WTC11 (cell line): ENCODE measurements around the gene GPR17. TPM values are rescaled to one million over a fixed set of nuclear protein-coding genes. Genes with fewer than 3 reads are reported as not detected.

Experiments used
- ATAC-seq: fragments of 200-7000 bp; cut with Tn5 transposase; 2 replicates; pipeline ENCODE4 v1.10.0; 2021; ENCODE audit warnings: mild to moderate bottlenecking, moderate library complexity
- CTCF ChIA-PET: fragments of 300-600 bp; sonication (Branson Sonifier 250); formaldehyde crosslinking; loops from one replicate; lab custom pipeline; 2021; ENCODE audit warnings: antibody characterized with exemption; lab: Charles Lee
- POLR2A ChIA-PET: fragments of 350-600 bp; sonication (Branson Sonifier 250); formaldehyde crosslinking; loops from one replicate; lab custom pipeline; 2021; ENCODE audit warnings: antibody characterized with exemption; lab: Charles Lee
- DNase-seq: peaks from one replicate; pipeline ENCODE4 v3.0.0; 2021; ENCODE audit warnings: low spot score
- H3K27ac Mint-ChIP-seq: 2 replicates; pipeline ENCODE4 v1.8.0; 2021; ENCODE audit warnings: mixed read lengths
- H3K27me3 Mint-ChIP-seq: 2 replicates; pipeline ENCODE4 v1.8.0; 2021; ENCODE audit warnings: low read depth, mild to moderate bottlenecking, moderate library complexity, mixed read lengths
- H3K36me3 Mint-ChIP-seq: 2 replicates; pipeline ENCODE4 v1.8.0; 2021; ENCODE audit warnings: mixed read lengths
- H3K4me1 Mint-ChIP-seq: 2 replicates; pipeline ENCODE4 v1.8.0; 2022; ENCODE audit warnings: mixed read lengths
- H3K4me3 Mint-ChIP-seq: 2 replicates; pipeline ENCODE4 v1.8.0; 2021; ENCODE audit warnings: mild to moderate bottlenecking, moderate library complexity, mixed read lengths
- H3K9me3 Mint-ChIP-seq: 2 replicates; pipeline ENCODE4 v1.8.0; 2021; ENCODE audit warnings: mixed read lengths
- ATF1 ChIP-seq: sonication (generic); formaldehyde crosslinking; IDR thresholded peaks from 2 replicates; pipeline ENCODE4 v1.8.1; 2023; ENCODE audit warnings: mild to moderate bottlenecking, moderate library complexity, missing genetic modification reagents
- E2F4 ChIP-seq: sonication (generic); formaldehyde crosslinking; IDR thresholded peaks from 2 replicates; pipeline ENCODE4 v1.8.1; 2022; ENCODE audit warnings: low read depth, mild to moderate bottlenecking, moderate library complexity, missing genetic modification reagents, borderline replicate concordance
- ELF4 ChIP-seq: sonication (generic); formaldehyde crosslinking; IDR thresholded peaks from 2 replicates; pipeline ENCODE4 v1.8.1; 2022; ENCODE audit warnings: low read depth, mild to moderate bottlenecking, moderate library complexity, missing genetic modification reagents
- GTF2I ChIP-seq: fragments of 250-450 bp; sonication (Bioruptor Pico); conservative IDR thresholded peaks from 2 replicates; pipeline ENCODE4 v1.4.0; 2021; ENCODE audit warnings: mild to moderate bottlenecking
- JUN ChIP-seq: sonication (generic); formaldehyde crosslinking; IDR thresholded peaks from 2 replicates; pipeline ENCODE4 v1.8.0; 2023; ENCODE audit warnings: mild to moderate bottlenecking, missing genetic modification reagents
- NFATC4 ChIP-seq: fragments of 250-450 bp; sonication (Bioruptor Pico); IDR thresholded peaks from 2 replicates; pipeline ENCODE4 v1.9.0; 2021; ENCODE audit warnings: mild to moderate bottlenecking
- NR2C2 ChIP-seq: sonication (generic); formaldehyde crosslinking; IDR thresholded peaks from 2 replicates; pipeline ENCODE4 v1.8.0; 2022; ENCODE audit warnings: mild to moderate bottlenecking, missing genetic modification reagents
- OVOL2 ChIP-seq: fragments of 250-450 bp; sonication (Bioruptor Pico); IDR thresholded peaks from 2 replicates; pipeline ENCODE4 v1.9.0; 2021; ENCODE audit warnings: mild to moderate bottlenecking, borderline replicate concordance
- RORB ChIP-seq: fragments of 250-450 bp; sonication (Bioruptor Pico); IDR thresholded peaks from 2 replicates; pipeline ENCODE4 v1.9.0; 2021; ENCODE audit warnings: mild to moderate bottlenecking
- STAT6 ChIP-seq: sonication (generic); formaldehyde crosslinking; conservative IDR thresholded peaks from 2 replicates; pipeline ENCODE4 v1.8.1; 2023; ENCODE audit warnings: mild to moderate bottlenecking, low read depth, missing genetic modification reagents, moderate library complexity
- TEAD4 ChIP-seq: sonication (generic); formaldehyde crosslinking; IDR thresholded peaks from 2 replicates; pipeline ENCODE4 v1.8.0; 2022; ENCODE audit warnings: mild to moderate bottlenecking, missing genetic modification reagents
- TP53 ChIP-seq: sonication (generic); formaldehyde crosslinking; IDR thresholded peaks from 2 replicates; pipeline ENCODE4 v1.8.1; 2023; ENCODE audit warnings: mild to moderate bottlenecking, missing genetic modification reagents
- USF1 ChIP-seq: sonication (generic); formaldehyde crosslinking; IDR thresholded peaks from 2 replicates; pipeline ENCODE4 v1.8.0; 2022; ENCODE audit warnings: mild to moderate bottlenecking, missing genetic modification reagents
- ZBTB43 ChIP-seq: sonication (generic); formaldehyde crosslinking; IDR thresholded peaks from 2 replicates; pipeline ENCODE4 v1.8.1; 2023; ENCODE audit warnings: mild to moderate bottlenecking, missing genetic modification reagents
- ZMAT4 ChIP-seq: fragments of 250-450 bp; sonication (Bioruptor Pico); IDR thresholded peaks from 2 replicates; pipeline ENCODE4 v1.9.0; 2021; ENCODE audit warnings: mild to moderate bottlenecking
- ZNF281 ChIP-seq: sonication (generic); formaldehyde crosslinking; IDR thresholded peaks from 2 replicates; pipeline ENCODE4 v1.8.0; 2023; ENCODE audit warnings: mild to moderate bottlenecking, missing genetic modification reagents
- ZNF317 ChIP-seq: sonication (generic); formaldehyde crosslinking; IDR thresholded peaks from 2 replicates; pipeline ENCODE4 v1.8.1; 2023; ENCODE audit warnings: low read depth, mild to moderate bottlenecking, moderate library complexity, missing genetic modification reagents, borderline replicate concordance
- ZNF396 ChIP-seq: fragments of 250-450 bp; sonication (Bioruptor Pico); IDR thresholded peaks from 2 replicates; pipeline ENCODE4 v1.8.0; 2021; ENCODE audit warnings: mild to moderate bottlenecking, moderate library complexity, borderline replicate concordance
- ZNF423 ChIP-seq: fragments of 250-450 bp; sonication (Bioruptor Pico); IDR thresholded peaks from 2 replicates; pipeline ENCODE4 v2.1.2; 2022; ENCODE audit warnings: mild to moderate bottlenecking, moderate library complexity
- ZSCAN18 ChIP-seq: fragments of 250-450 bp; sonication (Bioruptor Pico); IDR thresholded peaks from 2 replicates; pipeline ENCODE4 v2.1.2; 2022; ENCODE audit warnings: mild to moderate bottlenecking, moderate library complexity
- total RNA-seq: library from RNA; stranded (reverse); gene quantifications from 3 replicates; pipeline ENCODE4 v1.2.3, GENCODE V29; 2021

Gene GPR17
- total RNA-seq, 1 experiment from 2014 or later, result not detected

- no peak for DNase-seq
- no peak for TF ChIP-seq NR2C2 (CRISPR knock-in tag)
- TF ChIP-seq RORB, result no peak
- no peak for TF ChIP-seq ZNF281 (CRISPR knock-in tag)
- TF ChIP-seq USF1 (CRISPR knock-in tag), result no peak
- TF ChIP-seq E2F4 (CRISPR knock-in tag), result no peak
- no peak for TF ChIP-seq JUN (CRISPR knock-in tag)
- TF ChIP-seq OVOL2, result no peak
- no peak for TF ChIP-seq ZNF423
- no peak for TF ChIP-seq ELF4 (CRISPR knock-in tag)
- TF ChIP-seq TEAD4 (CRISPR knock-in tag), result no peak
- TF ChIP-seq STAT6, result no peak
- no peak for TF ChIP-seq ZNF317 (CRISPR knock-in tag)
- TF ChIP-seq ATF1 (CRISPR knock-in tag), result no peak
- TF ChIP-seq NFATC4 (CRISPR knock-in tag), result no peak
- TF ChIP-seq, all 79 proteins: peak for 0
- no peak overlapping the region for H3K4me3 Mint-ChIP-seq
These were observed 44.7 kb downstream of the GPR17 start for GRCh38 chr2:127690696-127691095.

GRCh38 chr2:127694986-127695385 is 49.0 kb downstream of the GPR17 start:
- no peak for DNase-seq
- TF ChIP-seq GTF2I (CRISPR knock-in tag), result no peak
- no peak for TF ChIP-seq ZBTB43
- no peak for TF ChIP-seq RORB
- TF ChIP-seq ZSCAN18 (CRISPR knock-in tag), result no peak
- TF ChIP-seq ZMAT4 (CRISPR knock-in tag), result no peak
- TF ChIP-seq ZNF396, result no peak
- TF ChIP-seq NFATC4 (CRISPR knock-in tag), result no peak
- no peak for TF ChIP-seq TP53
- TF ChIP-seq NR2C2 (CRISPR knock-in tag), result no peak
- no peak overlapping the region for H3K4me3 Mint-ChIP-seq
- POLR2A ChIA-PET, result interaction anchor here (0.7 kb wide), 1 partner anchor 112 kb away, joined by 3 read pairs; no protein-coding TSS in a partner anchor
- no peak overlapping the region for H3K27ac Mint-ChIP-seq
- ATAC-seq, result no peak
- peaks cover 46% of the 10 kb centered on the region for H3K27me3 Mint-ChIP-seq
- peaks cover 27% of the 10 kb centered on the region for H3K9me3 Mint-ChIP-seq
- peaks cover 21% of the 10 kb centered on the region for H3K36me3 Mint-ChIP-seq
- CTCF ChIA-PET, result interaction anchor here (0.7 to 4.5 kb wide), 6 partner anchors 16 to 186 kb away, joined by 4 to 61 read pairs (median 12); partner anchors contain the start of gene LIMS2
- peaks cover 3% of the 10 kb centered on the region for H3K4me1 Mint-ChIP-seq

More at GRCh38 chr2:127690696-127691095, 44.7 kb downstream of the GPR17 start:
- H3K27me3 Mint-ChIP-seq, result peaks cover 18% of the 10 kb centered on the region
- no peaks in the 10 kb centered on the region for H3K4me1 Mint-ChIP-seq
- ATAC-seq, result no peak
- H3K27ac Mint-ChIP-seq, result no peak overlapping the region
- CTCF ChIA-PET, result no interaction called here
- POLR2A ChIA-PET, result no interaction called here
- peaks cover 41% of the 10 kb centered on the region for H3K9me3 Mint-ChIP-seq
- H3K36me3 Mint-ChIP-seq, result peaks cover 32% of the 10 kb centered on the region
